SIG-M5 treated with dmso at 0.1 percent for 504 hours (cell line): ENCODE data around the gene FBLN5.
"Not testable (repeated sequence)": the region's sequence is repeated elsewhere in the genome, so short reads cannot be mapped to it uniquely, and the experiment has no call there.

Experiments used
- DNase-seq: peaks from one replicate; lab custom pipeline; 2025; ENCODE audit not compliant: unreplicated experiment; lab: John Stamatoyannopoulos, UW

The FBLN5 gene

DNA sequence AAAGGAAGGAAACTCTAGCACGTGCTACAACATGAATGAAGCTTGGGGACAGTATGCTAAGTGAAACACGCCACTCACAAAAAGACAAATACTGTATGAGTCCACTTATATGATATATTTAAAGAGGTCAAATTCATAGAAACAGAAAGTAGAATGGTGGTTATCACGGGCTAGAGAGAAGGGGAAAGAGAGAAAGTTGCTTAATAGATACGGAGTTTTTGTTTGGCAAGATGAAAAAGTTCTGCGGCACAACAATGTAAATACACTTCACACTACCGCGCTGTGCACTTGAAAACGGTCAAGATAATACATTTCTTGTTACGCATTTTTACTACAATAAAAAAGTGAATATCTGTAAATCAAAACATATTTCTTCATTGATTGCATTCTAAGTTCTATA, 37.3 kb downstream of the FBLN5 start:
- no peak for DNase-seq

DNA sequence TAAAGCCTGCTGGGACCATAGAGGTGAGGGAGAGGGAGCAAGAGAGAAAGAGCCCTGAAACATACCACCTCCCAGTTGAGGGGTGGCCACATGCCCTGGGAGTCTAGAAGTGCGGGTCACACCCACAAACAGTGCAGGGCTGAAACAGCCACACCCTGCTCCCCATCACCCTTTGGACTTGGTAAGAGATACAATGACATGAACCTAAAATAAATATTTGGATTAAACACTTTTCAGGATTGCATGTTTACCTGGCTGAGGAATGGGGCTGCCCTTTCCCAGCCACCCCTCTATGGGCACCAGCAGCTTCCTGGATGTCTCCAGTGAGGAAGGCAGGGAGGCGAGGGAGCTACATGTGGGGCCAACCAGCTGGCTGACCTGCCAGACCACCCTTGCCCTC, 41.1 kb downstream of the FBLN5 start:
- DNase-seq, result no peak

DNA sequence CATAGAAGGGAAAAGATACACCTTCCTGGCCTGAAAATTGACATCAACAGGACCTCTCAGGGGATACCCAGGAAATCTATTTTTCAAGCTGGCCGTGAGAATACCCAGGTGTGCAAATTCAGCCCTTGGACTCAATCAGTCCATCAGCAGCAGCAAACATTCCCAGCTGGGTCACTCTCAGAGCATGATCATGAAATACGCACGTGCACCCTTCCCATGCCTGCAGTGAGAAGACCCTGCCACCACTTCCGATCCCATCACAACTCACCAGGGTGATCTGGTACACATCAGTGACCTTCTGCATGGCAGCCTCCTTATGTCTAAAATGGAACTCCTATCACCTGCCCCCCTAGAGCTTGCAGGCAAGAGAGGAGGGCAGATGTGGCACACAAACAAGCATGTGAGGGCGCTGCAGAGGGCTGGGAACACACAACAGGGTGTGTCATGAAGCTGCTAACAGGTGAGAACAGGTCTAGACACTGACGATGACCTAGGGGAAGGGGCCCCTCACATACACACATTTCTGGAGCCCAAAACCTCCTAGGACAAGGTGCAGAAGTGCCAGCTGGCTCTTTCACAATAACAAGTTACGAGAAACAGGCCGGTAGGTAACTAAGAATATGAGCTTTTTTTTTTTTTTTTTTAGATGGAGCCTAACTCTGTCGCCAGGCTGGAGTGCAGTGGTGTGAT, 42.4 kb downstream of the FBLN5 start:
- DNase-seq, result no peak

GRCh38 chr14:91904483-91904882, 43.0 kb downstream of the FBLN5 start:
- DNase-seq, result no peak

GRCh38 chr14:91903070-91903469, 44.4 kb downstream of the FBLN5 start:
- no peak for DNase-seq

DNA sequence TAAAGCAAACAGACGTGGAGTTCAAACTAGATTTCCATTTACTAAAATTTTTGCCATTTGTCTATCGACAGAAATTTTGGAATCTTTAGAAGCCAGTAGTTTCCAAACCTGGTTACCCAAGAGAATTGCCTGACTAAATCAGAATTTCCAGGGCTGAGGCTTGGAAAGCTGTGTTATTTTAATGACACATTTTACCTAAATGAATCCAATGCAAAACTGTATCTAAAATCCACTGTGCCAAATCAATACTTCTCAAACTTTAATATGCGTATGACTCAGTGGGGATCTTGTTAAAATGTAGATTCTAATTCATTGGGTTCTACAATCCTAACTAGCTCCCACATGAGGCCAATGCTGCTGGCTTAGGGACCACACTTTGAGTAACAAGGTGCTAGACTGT, 45.2 kb downstream of the FBLN5 start:
- no peak for DNase-seq

GRCh38 chr14:91901449-91902226, 45.9 kb downstream of the FBLN5 start:
- DNase-seq, result no peak

DNA sequence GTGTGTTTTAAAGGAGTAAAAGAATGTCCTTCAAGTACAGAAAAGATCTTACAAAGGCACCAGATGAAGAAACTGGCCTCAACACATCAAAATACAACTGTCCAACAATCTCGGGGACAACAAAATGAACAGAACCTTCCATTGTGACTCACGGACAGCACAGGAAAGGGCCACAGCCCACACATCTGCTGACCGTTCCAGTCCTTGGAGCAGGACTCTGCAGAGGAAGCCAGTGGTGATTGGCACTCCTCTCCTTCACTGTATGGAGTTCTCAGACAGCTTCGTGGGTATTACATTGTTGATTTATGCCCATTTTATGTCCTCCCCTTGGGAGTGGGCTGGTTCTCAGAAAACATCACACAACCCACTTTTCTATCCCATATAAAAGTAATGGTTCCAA, 47.7 kb downstream of the FBLN5 start:
- DNase-seq, result no peak

GRCh38 chr14:91899213-91899612, 48.3 kb downstream of the FBLN5 start:
- no peak for DNase-seq

DNA sequence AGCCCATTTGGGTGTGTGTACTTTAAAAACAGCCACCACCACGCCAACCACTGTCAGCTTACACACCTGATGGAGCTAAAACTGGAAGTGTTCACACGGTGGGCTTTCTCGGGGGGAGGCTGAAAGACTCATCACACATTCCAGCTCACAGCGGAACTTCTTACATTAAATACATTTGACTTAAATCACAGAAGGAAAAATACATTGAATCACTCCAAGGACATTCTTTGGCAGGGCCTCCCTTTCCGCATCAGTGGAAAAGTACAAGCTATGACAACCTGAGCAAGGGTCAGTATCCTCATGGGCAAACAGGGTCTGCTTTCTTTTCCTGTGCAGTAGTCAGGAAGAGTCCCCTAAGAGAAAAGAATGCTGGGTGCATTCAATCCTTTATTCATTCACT, 49.1 kb downstream of the FBLN5 start:
- DNase-seq, result no peak

- DNase-seq, result not testable (repeated sequence)
Measured at GRCh38 chr14:91897716-91898115, 49.8 kb downstream of the FBLN5 start.

DNA sequence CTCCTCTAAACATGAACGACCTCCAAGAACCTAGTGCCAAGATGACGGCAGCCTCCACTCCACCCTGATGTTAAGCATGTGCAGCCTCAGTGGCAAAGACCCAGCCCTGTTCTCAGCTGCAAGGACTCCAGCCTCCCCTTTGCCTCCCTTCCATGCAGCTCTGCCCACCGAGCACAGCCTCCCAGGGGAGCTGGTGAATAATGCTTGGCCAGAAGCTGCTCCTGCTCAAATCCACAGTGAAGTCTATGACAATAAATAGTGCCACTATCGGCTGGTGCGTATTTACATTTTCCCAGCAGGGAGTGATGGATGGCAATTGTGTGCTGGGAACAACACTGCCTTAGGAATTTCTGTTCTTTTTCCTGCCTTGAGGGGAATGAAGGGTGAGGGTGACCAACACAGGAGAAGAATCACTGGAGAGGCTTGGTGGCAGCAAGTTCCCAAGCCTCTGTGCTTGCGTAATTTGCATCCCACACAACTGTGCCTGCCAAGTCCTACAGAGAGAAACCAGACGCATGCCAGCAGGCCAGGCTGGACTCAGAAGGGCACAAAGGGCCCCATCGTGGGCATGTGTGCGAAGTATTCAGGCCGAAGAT, 50.3 kb downstream of the FBLN5 start:
- no peak for DNase-seq

DNA sequence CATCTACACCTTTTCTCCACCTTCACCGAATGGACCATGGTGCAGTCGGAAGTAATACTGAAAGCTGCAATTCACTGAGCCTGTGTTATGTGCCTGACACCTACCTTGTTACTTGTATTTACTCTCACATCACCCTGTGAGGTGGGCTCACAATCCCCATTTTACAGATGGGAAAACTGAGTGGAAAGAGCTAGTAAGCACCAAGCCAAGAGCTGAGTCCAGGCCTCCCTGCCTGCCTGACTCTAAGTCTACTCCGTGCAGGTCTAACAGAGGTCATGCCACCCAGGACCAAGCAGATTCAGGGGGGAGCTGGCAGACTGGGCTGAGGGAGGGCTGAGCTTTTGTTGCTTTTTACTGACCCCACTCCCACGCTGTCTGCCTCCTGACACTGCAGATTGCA, 51.1 kb downstream of the FBLN5 start:
- DNase-seq, result no peak

DNA sequence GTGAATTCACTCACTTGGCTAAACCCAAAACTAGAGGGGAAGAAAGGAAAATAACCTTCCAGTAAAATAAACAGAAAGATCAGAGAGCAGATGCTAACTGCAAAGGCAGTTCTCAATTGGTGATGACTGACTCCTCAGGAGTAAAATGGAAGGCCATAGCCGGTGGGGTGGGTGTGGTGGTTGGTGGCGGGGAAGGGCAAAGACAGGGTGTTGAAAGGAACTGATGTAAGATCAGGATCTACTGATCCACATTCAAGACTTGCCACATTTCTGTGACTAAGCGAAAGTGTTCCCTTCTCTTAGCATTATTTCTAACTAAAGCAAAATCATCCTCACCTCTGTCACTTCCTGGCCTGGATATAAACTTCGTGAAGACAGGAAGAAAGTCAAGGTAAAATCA, 53.8 kb downstream of the FBLN5 start:
- peak; percentile 16 for DNase-seq

DNA sequence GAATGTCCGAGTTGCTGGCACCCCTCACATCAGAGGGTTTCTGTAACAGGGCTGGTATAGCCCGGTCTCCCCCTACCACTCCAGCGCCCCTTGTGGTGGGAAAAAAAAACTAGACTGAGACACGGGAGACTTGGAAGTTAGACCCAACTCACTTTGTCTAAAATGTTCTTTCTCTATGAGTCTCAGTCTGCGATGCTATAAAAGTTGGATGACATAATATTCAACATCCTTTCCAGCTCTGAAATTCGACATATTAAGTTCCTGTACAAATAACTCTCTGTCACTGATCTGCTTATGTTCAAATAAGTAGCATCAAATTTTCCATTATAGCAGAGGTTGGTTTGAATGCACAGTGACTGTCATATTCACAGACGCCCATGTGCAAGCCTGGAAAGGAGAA, 54.5 kb downstream of the FBLN5 start:
- no peak for DNase-seq

- DNase-seq, result no peak
Measured at GRCh38 chr14:91891721-91892220, 55.7 kb downstream of the FBLN5 start.

DNA sequence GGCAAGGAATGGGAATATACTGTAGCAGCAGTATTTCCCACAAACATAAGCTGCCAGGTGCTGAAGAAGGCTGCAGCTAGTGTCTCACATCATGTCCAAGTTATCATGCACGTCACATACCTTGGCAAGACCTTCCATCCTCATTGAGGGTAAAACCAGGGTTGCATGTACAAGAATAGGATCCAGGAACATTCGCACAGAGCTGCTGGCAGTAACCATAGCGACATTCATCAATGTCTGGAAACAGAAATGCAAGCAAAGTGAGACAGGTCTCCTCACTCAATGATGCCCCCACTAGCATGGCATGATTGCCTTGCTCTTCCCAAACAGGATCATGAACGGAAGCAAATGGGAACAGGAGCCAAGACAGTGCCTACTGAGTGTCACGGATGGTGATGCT, 56.4 kb downstream of the FBLN5 start:
- DNase-seq, result no peak

- DNase-seq, result no peak
Measured at GRCh38 chr14:91890291-91890749, 57.2 kb downstream of the FBLN5 start.

DNA sequence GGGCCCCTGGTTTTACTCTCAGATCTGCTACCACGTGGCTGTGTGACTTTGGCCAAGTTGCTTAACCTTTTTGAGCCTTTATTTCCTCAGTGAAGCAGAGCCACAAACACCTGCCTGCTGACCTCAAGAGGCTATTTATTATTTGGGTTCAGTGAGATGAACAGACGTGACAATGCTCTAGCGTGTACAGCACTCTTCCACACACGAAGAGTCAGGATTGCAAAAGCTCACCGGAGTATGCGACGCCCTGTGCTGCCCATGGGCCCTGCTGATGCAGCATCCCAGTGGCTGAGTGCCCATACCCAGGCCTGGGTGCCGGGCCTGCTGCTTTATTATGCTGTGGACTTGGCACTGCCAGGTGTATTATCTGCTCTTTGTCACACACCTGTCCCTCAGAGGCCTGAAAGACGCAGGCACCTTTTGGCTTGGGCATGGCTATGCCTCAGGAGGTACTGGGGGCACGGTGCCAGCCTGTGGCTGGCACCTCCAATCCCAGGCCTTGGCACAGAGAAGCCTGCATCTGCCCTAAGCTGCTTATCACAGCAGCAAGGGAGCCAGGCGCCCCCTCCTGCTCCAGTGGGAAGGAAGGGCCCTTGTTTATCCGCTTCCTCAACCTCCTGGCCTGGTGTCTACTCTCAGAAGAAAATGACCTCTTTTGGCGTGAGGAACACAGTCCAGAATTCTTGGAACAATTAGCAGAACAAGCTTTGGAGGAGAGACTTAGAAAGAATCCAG, 57.9 kb downstream of the FBLN5 start:
- DNase-seq, result no peak

- no peak for DNase-seq
Measured at GRCh38 chr14:91888641-91889476, 58.6 kb downstream of the FBLN5 start.
